LNCAP (cell line): Measurements from ENCODE around the gene NR1H2.

ENCODE experiments used
- TF ChIP-seq, protein P1 (sequence below): fragments of 450-650 bp; IDR thresholded peaks from 2 replicates; pipeline ENCODE4 v1.5.1; 2017; ENCODE audit warnings: mild to moderate bottlenecking

The NR1H2 gene

DNA sequence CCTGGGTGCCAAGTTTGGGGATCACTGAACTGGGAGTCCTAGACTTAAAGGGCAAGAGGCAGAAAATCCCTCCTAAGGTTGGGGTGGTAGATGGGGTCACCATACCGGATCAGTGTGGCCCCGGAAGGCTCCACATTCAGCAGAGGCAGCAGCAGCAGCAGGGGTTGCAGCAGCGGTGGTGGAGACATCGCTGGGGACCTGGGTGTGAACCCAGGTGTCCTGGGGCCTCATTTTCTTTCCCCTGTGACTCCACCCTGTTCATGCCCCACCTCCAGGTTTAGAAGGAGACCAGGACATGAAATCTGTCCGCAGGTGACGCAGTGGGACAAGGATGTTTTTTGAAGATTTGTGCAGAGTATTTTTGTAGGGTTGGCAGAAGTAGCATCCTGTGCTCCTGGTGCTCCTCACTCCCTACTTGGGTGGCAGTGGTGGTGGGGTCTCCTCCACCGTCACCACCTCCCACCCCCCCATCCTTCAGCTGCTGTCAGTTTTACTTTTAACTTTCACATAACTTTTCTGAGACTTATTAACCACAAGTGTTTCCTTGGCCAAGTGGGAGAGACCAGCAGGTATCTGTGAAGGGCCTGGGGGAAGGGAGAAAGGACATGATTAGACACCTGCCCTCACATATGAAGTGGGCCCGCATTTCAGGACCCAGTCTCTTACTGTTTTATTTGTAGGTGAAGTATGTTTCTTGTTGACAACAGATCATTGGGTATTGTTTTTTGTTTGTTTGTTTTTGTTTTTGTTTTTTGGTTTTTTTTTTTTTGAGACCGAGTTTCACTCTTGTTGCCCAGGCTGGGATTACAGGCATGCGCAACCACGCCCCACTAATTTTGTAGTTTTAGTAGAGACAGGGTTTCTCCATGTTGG is 10.6 kb upstream of the NR1H2 start, which contains the start of gene NAPSA:
Gene NAPSA (minus strand): TSS at position 206 of the 873 bp plus-strand sequence. CDS start 18 bp downstream, at position 188.
- TF ChIP-seq, protein P1, sequence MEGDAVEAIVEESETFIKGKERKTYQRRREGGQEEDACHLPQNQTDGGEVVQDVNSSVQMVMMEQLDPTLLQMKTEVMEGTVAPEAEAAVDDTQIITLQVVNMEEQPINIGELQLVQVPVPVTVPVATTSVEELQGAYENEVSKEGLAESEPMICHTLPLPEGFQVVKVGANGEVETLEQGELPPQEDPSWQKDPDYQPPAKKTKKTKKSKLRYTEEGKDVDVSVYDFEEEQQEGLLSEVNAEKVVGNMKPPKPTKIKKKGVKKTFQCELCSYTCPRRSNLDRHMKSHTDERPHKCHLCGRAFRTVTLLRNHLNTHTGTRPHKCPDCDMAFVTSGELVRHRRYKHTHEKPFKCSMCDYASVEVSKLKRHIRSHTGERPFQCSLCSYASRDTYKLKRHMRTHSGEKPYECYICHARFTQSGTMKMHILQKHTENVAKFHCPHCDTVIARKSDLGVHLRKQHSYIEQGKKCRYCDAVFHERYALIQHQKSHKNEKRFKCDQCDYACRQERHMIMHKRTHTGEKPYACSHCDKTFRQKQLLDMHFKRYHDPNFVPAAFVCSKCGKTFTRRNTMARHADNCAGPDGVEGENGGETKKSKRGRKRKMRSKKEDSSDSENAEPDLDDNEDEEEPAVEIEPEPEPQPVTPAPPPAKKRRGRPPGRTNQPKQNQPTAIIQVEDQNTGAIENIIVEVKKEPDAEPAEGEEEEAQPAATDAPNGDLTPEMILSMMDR: no peak

DNA sequence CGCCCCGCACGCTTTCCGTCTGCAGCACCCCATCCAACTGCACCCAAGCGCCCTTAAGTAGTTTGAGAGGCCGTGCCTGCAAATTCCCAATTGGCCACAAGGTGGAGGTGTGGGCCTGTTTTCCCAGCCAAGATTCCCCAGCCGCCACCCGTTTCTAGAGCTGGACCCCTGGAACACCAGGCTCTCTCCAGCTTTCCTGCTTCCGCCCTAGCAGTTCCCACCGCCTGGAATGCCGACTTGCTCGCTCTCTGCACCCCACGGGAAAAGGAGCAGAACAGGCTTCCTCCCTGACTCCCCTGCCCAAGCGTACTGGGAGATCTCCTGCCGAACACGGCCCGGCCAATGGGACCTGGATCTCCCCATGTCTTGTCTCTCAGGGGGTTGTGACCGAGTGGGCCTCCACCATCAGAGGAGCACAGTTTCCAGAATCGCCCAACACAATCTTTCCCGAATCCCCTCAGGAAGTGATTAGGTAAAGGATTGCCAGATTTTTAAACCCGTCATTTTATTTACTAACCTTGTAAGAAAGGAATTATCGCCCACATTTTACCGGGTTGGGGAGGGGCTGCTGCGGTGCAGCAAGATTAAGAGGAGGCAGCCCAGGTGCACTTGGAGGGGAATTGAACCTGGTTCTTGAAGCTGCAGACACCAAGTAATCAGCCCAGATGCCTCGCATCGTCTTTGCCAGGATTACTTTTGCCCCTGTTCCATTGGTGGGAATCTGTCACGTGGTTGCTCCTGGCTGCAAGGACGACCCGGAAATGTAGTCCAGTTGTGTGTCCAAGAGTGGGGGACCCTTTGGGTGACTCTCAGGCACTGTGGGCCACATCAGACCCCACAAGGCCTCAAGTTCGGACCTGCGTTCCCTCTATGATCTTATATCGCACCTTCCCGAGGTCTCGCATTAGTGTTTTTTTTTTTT is 7.3 kb upstream of the NR1H2 start:
- TF ChIP-seq, protein P1: peak; percentile 83

DNA sequence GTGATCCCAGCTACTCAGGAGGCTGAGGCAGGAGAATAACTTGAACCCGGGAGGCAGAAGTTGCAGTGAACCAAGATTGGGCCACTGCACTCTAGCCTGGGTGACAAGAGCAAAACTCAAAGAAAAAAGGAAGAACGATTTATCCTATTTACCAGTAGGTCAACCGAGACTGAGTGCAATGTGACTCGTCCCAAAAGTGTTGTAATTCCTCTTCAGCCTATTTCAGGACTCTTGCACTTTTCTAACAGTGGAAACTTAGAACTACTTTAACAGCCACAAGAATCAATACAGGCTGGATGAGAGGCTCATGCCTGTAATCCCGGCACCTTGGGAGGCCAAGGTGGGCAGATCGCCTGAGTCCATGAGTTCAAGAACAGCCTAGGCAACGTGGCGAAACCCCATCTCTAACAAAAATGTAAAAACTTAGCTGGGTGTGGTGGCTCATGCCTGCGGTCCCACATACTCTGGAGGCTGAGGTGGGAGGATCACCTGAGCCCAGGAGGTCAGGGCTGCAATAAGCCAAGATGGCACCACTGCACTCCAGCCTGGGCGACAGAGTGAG is 4.3 kb upstream of the NR1H2 start:
- TF ChIP-seq, protein P1: no peak

GRCh38 chr19:50377051-50377461 is 799 bp downstream of the NR1H2 start:
- TF ChIP-seq, protein P1: no peak

DNA sequence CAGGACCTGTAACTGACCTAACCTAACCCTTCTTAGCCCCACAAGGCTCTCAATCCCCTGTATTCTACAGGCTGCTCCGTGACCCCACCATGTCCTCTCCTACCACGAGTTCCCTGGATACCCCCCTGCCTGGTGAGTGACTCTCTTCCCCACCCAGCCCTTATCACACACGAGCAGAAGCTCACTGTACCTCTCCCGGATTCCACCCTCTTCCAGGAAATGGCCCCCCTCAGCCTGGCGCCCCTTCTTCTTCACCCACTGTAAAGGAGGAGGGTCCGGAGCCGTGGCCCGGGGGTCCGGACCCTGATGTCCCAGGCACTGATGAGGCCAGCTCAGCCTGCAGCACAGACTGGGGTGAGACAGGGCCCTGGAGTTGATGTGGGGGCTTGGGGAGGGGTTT is 1.3 kb downstream of the NR1H2 start:
- TF ChIP-seq, protein P1: no peak

DNA sequence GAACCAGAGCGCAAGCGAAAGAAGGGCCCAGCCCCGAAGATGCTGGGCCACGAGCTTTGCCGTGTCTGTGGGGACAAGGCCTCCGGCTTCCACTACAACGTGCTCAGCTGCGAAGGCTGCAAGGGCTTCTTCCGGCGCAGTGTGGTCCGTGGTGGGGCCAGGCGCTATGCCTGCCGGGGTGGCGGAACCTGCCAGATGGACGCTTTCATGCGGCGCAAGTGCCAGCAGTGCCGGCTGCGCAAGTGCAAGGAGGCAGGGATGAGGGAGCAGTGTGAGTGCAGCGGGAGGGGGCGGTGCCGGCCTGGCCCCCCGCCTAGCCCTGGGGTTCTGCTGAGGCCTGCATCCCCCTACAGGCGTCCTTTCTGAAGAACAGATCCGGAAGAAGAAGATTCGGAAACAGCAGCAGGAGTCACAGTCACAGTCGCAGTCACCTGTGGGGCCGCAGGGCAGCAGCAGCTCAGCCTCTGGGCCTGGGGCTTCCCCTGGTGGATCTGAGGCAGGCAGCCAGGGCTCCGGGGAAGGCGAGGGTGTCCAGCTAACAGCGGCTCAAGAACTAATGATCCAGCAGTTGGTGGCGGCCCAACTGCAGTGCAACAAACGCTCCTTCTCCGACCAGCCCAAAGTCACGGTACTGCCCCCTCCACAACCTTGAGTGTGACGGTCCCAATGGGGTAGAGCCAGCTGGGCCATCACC is 2.1 kb downstream of the NR1H2 start:
- TF ChIP-seq, protein P1: no peak

GRCh38 chr19:50378863-50379236 is 2.6 kb downstream of the NR1H2 start:
- TF ChIP-seq, protein P1: no peak
